ENCODE results near the gene ZDHHC5. TPM values are rescaled to one million over a fixed set of nuclear protein-coding genes. Genes with fewer than 3 reads are reported as not detected.

ZDHHC5 gene, protein sequence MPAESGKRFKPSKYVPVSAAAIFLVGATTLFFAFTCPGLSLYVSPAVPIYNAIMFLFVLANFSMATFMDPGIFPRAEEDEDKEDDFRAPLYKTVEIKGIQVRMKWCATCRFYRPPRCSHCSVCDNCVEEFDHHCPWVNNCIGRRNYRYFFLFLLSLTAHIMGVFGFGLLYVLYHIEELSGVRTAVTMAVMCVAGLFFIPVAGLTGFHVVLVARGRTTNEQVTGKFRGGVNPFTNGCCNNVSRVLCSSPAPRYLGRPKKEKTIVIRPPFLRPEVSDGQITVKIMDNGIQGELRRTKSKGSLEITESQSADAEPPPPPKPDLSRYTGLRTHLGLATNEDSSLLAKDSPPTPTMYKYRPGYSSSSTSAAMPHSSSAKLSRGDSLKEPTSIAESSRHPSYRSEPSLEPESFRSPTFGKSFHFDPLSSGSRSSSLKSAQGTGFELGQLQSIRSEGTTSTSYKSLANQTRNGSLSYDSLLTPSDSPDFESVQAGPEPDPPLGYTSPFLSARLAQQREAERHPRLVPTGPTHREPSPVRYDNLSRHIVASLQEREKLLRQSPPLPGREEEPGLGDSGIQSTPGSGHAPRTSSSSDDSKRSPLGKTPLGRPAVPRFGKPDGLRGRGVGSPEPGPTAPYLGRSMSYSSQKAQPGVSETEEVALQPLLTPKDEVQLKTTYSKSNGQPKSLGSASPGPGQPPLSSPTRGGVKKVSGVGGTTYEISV
- 30.7 and 33.3 TPM in 2 replicates for total RNA-seq

DNA sequence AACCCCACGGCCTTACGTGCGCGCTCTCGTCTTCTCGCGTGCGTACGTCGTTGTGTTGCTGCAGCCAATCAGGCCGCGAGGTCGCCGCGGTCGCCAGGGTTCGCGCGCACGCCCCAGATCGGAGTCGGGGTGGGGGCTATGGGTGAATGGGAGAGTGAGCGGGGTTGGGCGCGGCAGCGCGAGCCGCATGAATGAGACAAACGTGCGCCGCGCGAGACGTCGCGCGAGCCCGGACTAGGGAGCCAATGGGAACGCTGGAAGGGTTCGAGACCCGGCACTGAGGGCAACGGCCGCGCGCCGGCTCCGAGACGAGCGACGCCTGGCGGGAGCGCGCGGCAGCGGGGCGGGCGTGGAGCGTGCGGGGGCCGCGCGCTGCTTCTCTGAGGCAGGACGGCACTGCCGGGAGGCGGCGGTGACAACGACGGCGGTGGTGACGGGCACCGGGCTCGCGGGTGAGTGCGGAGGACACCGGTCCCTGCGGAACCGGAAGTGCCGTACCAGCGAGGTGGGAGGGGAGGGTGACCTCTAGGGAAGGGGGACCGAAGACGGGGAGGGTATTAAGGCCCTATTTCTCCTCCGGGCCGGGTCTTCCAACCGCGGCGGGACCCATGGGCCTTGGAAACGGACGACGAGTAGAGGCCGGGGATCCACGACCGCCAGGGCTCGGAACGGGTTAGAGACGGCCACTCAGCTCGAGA is at the start of gene ZDHHC5:
ZDHHC5 (plus strand) TSS at position 379 of the 698 bp plus-strand sequence. CDS start 4,977 bp downstream, outside the sequence.

DNA sequence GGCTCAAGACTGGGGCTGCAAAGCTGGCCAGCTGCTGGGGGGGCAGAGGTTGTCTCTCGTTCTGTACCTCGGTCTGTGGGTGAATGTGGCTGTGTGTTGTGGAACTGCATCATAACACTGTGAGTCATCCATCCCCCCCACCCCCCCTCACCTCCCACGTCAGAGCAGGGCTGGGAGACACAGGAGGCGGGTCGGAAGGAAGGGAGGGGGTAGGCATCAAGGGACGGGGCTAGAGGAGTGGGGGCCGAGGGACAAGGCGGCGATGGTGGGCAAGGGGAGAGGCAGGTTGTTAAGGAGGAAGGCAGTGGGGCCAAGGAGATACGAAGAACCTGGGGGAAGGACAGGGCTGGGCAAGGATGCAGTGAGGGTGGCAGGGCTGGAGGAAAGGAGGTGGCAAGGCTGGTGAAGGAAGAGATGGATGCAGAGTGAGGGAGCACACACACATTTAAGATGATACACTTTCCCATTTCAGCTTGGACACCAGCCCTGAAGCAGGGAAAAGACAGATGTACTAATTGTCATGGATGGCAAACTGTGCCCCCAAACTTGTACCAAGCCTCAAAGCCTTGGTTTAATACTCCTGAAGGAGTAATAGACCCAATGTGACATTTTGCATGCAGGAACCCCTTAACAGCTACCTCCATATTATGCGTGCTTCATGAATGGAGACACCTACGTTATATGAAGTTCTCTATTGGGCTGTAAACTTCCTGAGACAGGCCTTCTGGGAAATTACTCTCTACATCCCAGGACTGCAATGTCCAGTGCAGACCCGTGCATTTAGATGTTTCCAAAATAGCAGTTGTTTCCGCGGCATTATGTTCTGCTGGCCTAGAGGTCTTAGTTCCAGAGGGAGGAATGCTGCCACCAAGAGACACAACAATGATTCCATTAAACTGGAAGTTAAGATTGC is 17.8 kb upstream of the ZDHHC5 start, which contains the start of gene YPEL4:
YPEL4 (minus strand) TSS at position 87 of the 913 bp plus-strand sequence. CDS start 2,805 bp downstream, outside the sequence.

DNA sequence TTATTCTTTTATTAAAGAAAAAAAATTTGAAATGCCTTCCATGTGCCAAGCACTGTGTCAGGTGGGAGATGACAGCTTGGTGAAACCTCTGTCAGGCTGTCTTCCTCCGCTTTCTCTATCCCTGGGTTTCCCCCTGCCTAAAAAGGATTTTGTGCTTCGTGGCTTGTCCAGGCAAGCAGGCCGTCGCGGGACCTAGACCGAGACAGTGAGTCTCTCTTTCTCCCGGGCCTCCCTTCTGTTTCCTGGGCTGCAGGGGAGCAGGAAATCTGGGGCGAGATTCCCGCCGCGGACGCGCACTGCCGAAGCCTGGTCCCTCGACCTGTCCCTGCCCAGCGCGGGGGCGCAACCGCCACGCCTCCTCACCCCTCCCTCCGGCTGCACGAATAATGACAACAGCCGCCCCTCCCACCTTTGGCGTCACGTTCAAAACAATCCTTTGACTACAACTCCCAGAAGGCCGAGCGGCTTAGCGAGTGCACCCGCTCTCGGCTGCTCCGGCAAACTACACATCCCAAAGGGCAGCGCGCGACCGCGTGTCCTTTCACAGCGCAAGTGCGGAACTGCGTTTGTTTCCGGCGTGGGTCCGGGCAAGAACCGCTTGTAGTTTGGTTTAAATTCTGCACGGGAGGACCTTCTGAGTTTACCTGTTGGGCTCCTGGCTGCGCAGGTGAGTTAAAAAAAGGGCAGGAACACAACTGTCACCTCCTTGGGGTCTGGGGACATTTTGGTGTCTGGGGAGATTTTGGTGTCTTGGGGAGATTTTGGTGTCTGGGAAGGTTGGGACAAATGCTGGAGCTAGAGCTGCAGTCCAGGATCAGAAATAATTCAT is 10.5 kb upstream of the ZDHHC5 start, which contains the start of gene CLP1:
CLP1 (plus strand) TSS at position 569 of the 829 bp plus-strand sequence. CDS start 1,715 bp downstream, outside the sequence.

DNA sequence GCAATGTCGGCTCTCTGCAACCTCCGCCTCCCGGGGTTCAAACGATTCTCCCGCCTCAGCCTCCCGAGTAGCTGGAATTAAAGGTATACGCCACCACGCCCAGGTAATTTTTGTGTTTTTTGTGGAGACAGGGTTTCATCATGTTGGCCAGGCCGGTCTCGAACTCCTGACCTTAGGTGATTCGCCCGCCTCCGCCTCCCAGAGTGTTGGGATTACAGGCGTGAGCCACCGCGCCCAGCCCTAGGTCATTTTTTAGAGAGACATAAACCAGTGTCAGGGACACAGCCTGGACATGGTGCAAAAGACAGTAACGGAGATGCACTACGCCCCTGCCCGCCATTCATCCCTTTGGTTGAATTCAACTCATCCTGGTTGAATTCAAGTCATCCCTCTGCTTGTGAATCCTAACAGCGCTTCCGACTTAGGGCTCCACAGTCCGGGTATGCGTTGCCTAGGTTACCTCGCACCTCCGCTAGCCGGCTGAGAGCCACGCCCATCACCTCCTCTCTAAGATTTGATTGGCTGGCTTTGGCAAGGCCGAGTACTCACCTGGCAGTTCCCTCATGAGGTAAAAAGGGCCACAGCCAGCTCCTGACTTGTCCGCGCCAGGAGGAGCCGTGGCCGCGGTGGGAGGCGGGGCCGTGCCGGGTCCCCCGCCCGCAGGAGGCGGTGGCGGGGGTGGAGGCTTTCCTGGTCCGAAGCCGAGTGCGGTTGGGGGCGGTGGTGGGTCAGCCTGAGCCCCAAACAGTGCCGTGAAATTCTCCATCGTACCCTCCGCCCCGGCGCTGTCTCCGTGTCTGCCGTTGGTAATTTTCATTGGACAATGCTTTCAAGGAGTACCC is 43.7 kb downstream of the ZDHHC5 start, which contains the start of gene MED19:
MED19 (minus strand) TSS at position 802 of the 842 bp plus-strand sequence; CDS start at position 766, 36 bp downstream.

DNA sequence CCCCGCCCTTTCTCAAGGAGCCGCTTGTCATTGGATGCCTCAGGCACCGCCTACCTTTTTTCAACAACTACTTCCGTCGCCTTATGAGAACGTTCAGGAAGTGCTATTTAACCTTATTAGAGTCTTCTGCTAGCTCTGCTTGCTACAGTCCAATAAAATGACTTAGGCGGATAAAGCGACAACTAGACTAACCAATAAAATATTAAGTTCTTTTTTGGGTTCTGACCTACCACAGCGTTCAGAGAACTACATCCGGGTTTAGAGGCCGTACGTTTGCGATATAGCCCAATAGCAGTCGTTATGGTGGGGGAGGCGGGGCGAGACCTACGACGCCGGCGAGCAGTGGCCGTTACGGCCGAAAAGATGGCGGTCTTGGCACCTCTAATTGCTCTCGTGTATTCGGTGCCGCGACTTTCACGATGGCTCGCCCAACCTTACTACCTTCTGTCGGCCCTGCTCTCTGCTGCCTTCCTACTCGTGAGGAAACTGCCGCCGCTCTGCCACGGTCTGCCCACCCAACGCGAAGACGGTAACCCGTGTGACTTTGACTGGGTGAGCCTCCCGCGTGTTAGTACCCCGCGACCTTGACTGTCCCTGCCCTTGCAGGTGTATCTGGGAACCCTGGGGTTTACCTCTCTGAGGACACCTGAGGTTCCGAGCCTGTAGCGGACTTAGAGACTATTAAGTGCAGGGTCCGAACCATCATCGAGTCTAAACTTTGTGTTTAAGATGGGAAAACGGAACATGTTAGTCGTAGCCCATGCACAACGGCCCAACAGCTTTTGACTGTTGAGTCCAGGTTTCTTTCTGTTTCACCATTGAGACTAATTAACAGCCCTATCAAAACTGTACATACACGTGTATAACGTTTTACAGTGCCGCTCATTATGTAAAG is 44.6 kb downstream of the ZDHHC5 start, which contains the start of gene TMX2:
TMX2 (plus strand) TSS at position 338 of the 895 bp plus-strand sequence; CDS start at position 364, 26 bp downstream.

DNA sequence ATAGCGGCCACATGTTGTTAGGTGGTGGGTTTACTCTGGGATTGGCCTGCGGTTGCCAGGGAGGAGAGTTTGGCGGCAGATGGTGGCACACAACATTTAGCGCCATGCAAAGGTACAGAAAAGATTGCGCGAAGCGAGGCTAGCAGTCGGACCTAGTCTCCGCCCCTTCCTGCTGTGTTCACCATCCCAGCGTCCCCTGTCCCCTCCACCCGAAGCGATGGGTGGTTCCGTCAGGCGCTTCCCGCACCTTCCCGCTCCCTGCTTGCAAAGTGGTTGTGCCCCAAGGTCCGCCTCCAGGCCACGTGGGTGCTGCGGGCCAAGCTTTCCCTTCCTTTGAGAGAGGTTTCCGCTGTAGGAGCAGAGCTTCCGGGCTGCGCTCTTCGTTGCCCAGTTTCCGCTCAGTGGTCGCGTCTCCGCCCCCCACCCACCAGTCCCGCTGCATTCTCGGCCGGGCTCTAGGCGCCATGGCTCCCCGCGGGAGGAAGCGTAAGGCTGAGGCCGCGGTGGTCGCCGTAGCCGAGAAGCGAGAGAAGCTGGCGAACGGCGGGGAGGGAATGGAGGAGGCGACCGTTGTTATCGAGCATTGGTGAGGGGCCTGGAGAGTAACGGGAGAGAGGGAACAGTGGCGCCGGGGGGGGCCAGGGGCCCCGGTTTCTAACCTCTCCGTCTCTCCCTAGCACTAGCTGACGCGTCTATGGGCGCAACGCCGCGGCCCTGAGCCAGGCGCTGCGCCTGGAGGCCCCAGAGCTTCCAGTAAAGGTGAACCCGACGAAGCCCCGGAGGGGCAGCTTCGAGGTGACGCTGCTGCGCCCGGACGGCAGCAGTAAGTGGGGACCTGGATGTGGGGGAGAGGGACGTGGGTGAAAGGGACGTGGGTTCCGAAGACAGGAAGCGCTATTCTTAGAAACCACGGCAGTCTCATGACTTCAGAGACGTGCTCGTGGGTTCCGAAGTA is 73.5 kb downstream of the ZDHHC5 start, which contains the start of gene SELENOH:
SELENOH (plus strand) TSS at position 360 of the 955 bp plus-strand sequence; CDS start at position 465, 105 bp downstream.

Other genes with a start within 250 kb of the ZDHHC5 start
- 10.3 and 16.4 TPM in 2 replicates for gene SLC43A3, start 241.0 kb upstream of the ZDHHC5 start, total RNA-seq
- not detected in 2 replicates for gene RTN4RL2, start 207.6 kb upstream of the ZDHHC5 start, total RNA-seq
- gene SLC43A1, start 152.4 kb upstream of the ZDHHC5 start, total RNA-seq = 6.2 and 8.3 TPM in 2 replicates
- 50.9 and 68.6 TPM in 2 replicates for gene TIMM10, start 137.4 kb upstream of the ZDHHC5 start, total RNA-seq
- not detected in 2 replicates for gene SMTNL1, start 130.5 kb upstream of the ZDHHC5 start, total RNA-seq
- gene UBE2L6, start 100.4 kb upstream of the ZDHHC5 start, total RNA-seq = 44.3 and 44.8 TPM in 2 replicates
- 6.3 and 9.5 TPM in 2 replicates for gene SERPING1, start 70.4 kb upstream of the ZDHHC5 start, total RNA-seq
- gene YPEL4, start 18.2 kb upstream of the ZDHHC5 start, total RNA-seq = 0.79 and 1.4 TPM in 2 replicates
- 11.8 and 14.9 TPM in 2 replicates for gene CLP1, start 10.4 kb upstream of the ZDHHC5 start, total RNA-seq
- 17.5 and 20.9 TPM in 2 replicates for gene MED19, start 44.1 kb downstream of the ZDHHC5 start, total RNA-seq
- gene TMX2, start 44.5 kb downstream of the ZDHHC5 start, total RNA-seq = 50.0 and 65.5 TPM in 2 replicates
- 61.3 and 74.1 TPM in 2 replicates for gene SELENOH, start 73.4 kb downstream of the ZDHHC5 start, total RNA-seq
- gene BTBD18, start 83.7 kb downstream of the ZDHHC5 start, total RNA-seq = not detected in 2 replicates
- gene CTNND1, start 93.7 kb downstream of the ZDHHC5 start, total RNA-seq = 94.1 and 118 TPM in 2 replicates